ENCODE results near the gene HS6ST3.

HS6ST3 gene

DNA sequence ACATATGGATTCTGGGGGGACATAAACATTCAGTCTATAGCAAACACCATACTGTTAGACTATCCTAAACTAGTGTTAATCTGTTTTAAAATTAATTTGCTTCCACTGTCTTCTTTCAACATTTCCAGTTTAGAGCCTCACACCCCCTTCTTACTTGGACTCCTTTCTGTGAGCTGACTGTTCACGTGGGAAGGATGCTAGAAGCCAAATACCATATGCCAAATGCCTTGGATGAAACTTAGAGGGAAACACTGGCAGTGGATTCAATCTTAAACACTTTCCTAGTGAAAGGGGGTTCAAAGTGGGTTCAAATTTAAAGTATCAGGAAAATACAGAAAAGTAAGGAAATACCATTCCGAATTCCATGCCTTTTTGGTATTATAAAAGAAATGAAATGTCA, 113.6 kb downstream of the HS6ST3 start:
- no peak for DNase-seq

DNA sequence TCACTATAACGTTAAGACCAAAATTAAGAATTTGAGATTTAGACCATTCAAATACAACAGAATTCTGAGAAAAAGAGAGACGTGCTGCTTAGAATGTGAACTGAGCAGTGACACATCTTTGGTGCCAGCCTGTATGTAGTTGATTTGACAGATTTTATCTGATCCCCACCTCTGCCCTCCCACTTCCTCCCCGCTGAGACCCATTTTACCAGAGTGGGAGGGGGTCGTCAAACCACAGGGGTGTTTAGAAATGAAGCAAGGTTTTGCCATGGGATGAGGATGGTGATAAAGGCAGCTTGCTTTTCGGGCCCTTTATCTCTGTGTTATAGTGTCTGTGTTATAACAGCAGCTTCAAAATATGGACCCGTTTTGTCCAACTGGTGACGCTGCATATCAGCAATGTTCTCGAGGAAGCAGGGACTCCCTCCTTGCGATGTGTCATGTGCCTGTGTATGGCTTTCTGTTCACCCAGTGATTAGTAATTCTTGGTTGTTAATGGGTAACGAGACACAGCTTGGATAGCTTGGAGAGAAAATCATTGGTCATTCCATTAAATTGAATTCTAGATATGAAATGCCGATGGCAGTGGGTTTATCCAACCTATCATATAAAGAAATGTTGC, 125.0 kb downstream of the HS6ST3 start:
- no peak for DNase-seq

DNA sequence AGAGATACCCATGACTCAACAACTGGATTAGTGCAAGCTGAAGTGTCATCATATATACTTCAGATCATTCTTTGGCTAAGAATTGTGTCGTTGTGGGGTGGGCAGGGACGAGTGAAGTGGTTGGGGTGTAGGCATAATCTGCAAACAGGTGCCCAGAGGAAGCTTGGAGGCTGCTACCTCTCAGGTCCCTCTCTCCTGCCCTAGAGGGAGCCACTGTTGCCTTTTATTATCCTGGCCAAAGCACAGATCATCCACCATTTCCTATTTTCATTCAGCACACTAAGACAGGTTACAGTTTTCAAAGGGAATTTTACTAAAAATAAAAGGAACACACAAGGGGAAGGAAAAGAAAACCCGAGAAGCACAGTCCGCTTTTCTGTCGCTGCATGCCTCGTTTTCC, 126.6 kb downstream of the HS6ST3 start:
- DNase-seq: no peak

DNA sequence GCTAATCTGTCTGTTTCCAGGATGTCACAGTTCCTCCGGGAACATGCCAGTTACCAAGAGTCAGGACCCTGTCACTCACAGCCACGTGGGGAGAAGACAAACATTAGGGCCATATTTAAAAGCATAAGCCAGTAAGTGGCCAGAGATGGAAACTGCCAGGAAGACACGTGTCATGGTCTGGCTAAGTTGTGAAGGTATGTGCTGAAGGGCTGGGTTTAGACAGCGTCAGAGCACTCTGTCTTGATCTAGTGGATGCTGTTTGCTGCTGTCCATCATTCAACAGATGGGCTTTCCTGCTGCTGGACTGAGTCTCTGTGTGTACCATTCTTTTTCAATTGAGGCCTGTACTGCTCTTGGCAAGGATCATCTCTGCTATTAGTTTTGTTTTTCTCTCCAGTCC, 128.6 kb downstream of the HS6ST3 start:
- DNase-seq: no peak

DNA sequence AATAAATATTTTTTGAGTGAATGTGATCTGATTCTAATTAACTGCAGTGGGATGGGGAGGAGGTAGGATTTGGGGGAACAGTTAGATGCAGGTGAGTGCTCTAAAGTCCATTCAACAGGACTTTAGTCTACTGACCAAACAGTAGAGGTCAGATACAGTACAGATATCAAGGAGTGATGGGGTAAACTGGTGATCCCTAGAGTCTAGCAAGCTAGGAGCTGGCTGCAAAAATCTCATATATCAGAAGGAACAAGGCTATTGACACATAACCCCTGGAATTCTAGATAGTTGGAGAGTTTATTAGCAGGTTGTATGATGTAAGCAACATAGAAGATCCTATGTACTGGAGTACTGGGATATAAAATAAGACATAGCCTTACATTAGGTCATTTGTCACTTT, 131.6 kb downstream of the HS6ST3 start:
- no peak for DNase-seq

DNA sequence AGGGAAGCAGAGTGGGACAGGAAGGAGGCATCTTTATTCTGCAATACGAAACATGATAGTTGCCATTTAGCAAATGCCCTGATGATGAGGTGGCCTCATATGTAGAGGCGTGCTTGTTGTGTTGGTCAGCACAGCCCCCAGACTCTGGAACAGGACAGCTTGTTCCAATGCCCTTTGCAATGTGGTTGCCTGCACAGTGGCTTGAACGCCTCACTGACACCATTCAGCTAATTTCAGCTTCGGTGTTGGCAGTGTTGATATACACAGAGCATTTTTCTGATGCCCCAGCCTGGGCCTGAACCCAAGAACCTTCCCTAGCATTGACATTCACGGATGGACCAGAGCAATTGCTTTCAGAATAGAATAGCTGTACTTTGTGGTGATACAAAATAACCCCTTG, 133.3 kb downstream of the HS6ST3 start:
- no peak for DNase-seq

DNA sequence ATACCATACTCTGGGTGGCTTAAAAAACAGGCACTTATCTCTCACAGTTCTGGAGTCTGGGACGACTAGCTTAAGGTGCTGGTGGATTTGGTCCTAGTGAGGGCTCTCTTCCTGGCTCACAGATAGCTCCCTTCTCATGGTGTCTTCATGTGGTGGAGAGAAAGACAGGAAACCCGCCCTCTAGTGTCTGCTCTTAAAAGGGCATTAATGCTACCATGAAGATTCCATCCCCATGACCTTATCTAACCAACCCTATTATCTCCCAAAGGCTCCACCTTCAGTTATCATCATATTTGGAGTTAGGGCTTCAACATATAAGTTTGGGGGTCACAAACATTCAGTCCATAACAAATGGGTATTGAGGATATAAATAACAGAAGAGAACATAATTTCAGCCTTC, 139.4 kb downstream of the HS6ST3 start:
- no peak for DNase-seq

DNA sequence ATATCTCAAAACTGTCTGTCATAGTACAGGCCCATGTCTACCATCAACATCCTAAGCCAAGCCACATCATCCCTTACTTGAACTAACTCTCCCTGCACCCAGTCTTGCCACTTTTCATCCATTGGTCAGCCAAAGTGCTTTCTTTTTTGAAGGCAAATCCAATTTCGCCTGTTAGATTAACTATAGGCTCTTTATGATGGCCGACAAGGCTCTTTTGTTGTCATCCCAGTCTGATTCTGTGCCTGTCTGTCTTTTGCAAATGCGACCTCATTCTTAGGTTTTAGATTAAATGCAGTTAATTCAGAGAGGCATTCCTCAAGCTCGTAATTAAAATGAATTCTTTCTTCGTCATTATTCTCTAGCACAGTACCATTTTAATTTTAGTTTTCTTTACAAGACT, 148.3 kb downstream of the HS6ST3 start:
- DNase-seq: no peak

DNA sequence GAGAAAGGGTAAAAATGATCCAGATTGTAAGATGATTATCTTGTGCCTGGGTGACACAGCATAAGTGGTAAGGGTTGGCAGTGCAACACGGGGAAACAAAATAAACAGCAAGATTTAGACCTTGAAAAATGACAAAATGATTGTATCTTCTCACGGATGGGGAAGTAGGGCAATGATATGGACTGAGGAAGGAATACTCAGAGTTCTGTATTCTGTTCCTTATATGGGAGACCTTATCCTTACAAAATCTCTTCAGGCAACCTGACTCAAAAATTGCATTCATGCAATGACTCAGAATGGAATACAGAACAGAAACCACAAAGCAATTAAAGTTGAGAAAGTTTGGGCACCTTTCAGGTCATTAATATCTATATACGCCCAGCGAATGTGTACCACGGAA, 149.0 kb downstream of the HS6ST3 start:
- no peak for DNase-seq

DNA sequence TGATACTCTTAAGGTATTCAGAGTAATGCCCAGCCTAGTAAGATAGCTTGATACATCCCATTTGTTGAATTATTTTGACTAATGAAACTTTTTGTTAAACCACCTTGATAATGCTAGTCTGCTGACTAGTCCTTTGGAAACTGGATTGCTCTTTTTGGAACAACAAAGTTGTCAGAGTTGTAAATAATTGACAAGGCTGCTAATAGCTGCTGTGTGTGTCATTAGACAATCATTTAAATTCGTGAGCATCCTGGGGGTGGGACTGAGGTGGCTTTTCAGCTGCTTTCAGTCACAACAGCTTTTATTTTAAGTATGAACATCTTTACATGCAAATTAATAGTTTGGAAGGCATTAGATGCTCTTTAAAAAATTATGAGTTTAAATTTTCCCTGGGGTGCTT, 153.5 kb downstream of the HS6ST3 start:
- DNase-seq: no peak

DNA sequence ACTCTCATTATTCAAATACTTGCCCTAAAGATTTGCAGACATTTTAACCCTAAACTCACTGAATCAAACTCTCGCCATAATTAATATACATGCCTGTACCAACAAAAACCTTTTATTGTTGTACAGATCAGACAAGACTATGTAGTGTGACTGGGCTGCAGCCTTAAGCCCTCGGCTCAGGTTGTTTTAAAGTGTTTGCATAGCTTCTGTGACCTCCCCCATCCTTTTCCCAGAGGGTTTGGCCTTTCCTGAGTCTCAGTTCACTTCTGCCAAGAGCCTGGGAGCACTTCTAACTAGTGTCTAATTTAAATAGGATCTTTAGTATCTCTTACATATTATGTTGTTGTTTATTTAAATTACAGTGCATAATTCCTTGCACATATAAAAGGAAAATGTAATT, 158.2 kb downstream of the HS6ST3 start:
- DNase-seq: no peak

DNA sequence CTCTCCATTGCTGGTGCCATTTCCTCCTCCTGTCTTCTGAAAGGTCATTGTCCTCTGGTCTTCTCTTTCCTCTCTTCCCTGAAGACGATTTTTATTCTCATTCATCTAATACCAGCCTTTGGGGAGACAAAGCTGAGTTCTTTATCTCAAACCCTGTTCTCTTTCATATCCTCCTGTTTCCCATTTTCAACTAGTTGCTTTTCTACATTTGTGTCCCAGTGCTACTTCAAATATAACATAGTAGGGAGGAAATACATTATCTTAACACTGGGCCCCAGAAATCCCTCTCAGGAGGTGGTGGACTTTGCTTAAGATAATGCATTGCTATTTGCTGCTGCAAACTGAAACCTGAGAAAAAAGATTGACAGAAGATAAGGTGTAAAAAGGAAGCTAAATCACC, 159.1 kb downstream of the HS6ST3 start:
- no peak for DNase-seq

DNA sequence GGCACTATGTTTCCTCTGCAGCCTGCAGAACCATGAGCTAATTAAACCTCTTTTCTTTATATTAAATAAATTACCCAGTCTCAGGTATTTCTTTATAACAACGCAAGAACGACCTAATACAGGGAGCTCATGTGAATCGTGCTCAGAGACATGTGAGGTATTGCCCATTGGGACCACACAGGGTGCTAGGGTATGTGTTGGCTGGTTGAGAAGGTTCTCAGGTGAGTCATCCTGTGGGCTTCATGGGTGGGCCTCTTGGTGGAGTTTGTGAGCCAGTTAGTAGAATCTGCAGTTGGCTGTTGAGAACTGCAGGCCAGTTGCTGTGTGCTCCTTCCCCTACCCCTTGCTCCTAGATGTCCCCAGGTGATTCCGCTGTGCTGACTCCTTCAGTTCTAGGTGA, 163.0 kb downstream of the HS6ST3 start:
- no peak for DNase-seq

DNA sequence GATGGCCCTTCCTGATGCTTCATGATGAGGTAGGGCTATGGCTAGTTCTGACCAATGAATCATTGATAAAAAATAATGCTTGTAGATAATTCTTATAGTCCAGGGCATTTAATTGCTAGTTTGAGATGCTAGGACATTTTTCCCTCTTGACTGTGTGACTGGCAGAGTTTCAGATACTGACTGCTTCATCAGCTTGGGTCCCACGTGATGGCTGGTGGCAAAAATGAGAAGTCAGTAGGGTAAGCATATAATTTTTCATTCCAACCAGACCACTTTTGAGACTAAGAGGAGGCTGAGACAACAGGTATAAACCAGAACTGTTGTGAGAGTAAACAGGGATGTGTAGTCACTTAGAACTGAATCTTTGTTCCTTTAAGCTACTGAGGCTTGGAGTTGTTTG, 183.3 kb downstream of the HS6ST3 start:
- no peak for DNase-seq

DNA sequence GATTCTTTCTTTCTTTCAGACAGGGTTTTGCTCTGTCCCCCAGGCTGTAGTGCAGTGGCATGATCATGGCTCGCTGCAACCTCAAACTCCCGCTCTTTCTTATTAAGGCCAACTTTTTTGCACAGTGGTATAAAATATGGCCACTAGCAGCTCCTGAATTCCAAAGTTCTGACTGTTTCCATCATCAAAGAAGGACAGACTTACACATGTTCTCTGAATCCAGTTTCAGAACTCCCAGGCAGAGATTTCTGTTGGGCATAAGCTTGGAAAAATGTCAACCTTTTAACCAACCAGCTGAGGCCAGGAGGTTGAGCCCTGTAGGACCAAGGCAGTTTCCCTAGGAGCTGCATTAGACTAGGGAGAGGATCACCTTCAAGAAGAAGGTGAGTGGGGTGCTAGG, 184.1 kb downstream of the HS6ST3 start:
- DNase-seq: no peak

DNA sequence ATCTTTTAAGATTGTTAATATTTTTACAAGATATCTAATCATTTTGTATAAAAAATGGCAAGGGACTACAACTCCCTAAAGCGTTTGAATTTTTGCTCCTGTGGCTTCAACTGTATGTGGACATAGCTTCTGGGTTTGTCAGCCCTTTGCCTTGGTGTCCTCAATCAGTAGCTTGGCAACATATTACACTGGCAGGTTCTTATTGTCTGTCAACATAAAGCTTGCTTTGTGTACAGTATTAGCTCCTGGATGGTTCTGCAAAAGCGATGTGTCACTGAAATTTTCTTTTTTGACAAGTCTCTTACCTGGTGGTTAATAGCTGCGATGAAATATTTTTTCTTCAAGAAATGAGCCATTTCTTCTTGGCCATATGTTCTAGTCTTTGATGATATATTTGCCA, 190.0 kb downstream of the HS6ST3 start:
- DNase-seq: no peak

DNA sequence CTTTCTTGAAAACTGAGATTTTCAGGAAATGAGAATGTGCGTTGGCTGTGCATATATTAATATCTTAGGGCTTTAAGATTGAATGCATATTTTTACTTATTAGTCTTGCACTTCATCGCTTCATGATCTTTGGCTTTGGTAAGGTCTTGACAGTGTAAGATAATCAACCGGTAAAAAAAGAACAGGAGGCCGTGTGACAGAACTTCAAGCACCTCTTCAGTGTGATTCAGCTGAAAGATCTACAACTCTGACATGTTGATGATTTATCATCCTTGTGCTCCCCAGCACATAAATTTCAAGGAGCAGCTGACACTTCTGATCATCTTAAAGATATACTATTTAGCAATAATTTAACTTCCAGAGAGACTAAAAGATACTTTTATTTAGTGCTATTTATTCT, 195.1 kb downstream of the HS6ST3 start:
- DNase-seq: no peak

DNA sequence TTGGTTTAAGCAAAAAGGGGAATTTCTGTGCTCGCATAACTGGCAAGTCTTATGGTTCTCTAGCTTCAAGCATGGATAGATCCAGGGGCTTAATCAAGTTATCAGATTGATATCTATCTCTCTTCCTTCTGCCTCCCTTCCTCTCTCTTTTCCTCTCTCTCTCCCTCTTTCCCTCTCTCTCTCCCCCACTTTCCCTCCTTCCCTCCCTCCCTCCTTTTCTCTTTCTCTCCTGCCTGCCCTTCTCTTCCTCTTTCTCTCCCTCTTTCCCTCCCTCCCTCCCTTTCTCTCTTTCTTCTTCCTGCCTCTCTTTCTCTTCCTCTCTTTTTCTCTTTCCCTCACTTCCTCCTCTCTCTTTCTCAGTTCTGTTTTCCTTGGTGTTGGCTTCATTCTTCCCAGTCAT, 195.8 kb downstream of the HS6ST3 start:
- DNase-seq: no peak

DNA sequence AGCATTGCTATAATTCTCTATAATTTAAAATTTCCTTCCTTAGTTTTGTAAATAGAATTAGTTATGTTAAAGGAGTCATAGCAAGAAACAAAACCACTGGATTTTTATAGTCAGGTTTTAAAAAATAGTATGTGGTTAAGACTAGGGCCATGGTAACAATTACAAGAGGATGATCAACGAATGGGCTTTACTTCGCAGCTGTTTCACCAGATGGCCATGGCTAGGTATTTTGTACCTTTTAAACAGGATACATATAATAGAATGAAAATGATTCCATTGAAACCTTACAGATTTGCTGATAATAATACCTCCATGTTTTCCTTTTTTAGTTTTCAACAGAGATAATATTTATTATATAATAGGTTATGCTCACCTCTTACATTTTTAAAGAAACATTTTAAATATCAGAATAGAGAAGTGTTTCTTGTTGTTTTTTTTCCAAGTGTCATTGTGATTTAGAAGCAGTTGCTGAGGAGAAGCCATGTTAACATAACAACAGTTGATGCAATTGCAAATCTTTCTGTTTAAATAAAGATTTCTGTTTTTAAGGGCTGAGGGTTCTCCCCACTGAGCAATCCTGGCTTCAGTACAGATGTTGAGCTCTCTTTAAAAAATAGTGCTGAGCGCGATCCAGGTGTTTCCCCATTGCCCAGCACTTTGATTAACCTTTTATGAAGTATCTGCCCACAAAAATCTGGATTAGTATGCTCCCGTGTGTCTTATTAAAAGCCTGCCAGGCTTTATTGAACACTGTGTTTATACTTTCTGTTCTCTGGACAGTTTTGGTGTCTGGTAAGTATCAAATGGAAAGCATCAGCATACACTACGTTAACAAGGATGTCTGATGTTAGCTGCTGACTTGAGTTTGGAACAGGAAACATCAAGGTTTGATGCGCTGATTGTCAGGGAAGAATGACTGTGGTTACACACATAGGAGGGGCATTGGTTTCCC, 205.3 kb downstream of the HS6ST3 start:
- DNase-seq: no peak

DNA sequence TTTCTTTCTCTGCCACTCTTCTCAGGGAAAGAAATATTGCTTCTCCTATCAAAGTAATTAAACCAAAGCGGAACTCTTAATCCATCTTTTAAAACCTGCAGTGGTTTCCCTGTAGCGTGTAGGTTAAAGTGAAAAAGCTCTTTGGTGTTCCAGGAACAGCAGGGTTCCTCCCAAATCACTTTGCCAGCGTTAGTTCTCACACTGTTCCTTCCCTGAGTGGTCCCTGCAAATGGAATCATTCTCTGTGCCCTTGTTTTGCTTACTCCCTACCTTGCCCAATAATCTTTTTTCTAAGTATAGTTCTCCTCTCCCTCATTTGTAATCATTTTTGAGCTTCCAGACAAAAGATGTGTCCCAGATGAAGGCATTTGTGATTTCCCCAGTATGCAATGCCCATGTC, 207.5 kb downstream of the HS6ST3 start:
- no peak for DNase-seq

DNA sequence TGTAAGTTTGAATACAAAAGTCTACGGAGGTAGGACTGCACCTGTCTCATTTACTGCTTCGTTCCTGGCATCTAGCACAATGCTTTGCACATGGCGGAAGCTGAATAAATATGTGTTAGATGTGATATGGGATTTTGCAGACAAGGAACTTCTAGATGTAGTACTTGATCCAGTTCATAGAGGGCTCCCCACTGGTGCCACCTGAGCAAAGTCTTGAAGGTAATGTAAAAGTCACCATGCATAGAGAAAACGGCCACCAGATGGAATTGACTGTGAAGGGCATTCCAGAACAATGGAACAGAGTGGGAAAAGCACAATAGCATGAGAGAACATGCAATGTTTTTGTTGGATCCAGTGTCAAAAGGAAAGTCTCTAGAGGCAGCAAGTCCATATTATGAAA, 209.3 kb downstream of the HS6ST3 start:
- no peak for DNase-seq

DNA sequence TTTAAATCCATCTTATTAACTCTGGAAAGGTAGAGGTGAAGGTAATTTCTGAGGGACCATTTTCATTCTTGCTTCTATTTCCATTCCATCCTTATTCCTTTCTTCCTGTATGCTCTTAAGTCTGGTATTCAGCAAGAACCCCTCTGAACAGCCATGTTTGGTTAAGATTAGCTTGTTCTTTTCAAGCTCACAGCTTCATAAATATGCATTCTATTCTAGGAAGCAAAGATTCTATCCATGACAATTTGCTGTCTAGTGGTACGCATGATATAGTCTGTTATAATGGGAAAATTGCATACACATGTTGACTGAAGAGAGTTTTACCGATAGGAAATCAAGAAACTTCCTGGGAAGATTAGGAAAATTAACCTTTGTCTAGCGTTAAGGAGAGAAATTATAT, 218.7 kb downstream of the HS6ST3 start:
- DNase-seq: no peak

DNA sequence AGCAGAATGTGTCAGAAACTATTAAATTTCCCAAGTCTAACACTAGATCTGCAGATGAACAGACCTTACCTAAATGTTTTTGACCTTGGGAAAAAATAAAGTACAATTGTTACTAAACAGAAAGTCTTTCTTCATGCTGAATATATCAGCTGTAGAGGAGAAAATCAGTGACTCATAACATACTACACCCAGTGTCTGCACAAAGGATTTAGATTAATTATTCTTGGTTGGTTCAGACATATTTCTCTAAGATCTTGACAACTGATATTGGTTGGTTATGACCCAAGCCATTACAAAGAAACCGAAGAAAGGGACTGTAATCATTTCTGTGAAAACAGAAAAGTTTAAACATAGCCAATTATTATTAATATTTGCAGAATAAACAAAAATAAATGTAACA, 225.1 kb downstream of the HS6ST3 start:
- no peak for DNase-seq

DNA sequence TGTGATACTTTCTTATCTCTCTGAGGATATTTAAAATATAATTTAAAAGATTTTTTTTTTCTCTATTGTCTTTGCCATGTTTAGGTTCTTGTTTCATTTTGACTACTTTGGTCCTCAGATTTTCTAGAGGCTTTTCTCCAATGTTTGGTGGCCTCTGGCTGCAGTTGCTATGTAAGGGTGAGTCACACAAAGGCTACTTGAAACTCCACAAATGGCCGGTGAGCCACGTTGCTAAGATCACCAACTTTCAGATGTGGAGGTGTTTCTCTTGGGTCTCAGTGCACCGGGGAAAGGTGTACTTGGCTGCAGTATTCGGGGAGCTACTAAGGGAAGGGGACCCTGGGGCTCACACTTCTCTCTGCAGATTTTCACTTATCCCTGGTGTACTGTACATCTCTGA, 248.1 kb downstream of the HS6ST3 start:
- DNase-seq: no peak

DNA sequence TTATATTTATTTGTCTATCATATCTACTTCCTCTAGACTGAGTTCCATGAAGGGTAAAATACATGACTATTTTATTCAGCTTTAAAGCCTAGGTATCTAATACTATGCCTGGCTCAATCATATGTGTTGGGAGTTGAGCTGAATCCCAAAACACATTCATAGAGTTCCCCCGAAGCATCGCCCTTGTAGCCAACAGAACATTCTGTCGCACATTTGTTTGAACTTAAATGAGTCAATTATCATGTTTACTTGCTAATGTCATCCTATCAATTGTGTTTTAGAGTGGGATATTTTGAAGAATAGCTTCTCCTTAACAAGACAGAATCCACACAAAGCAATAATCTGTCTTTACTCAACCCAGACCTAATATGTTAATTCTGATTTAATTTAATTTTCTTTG, 252.4 kb downstream of the HS6ST3 start:
- no peak for DNase-seq
